CD14-positive monocyte (primary cell): Measurements from ENCODE around the gene EOGT. TPM values are rescaled to one million over a fixed set of nuclear protein-coding genes. Genes with fewer than 3 reads are reported as not detected.

Experiments
- DNase-seq, 3 donors: peaks; one replicate each; pipeline ENCODE4 v3.0.0-alpha.2; 2011 to 2022
- H2AFZ ChIP-seq: 2 replicates; pipeline ENCODE4 v1.6.0; 2012; ENCODE audit warnings: mild to moderate bottlenecking, low read depth, low read length, inconsistent platforms; ENCODE audit not compliant: insufficient read depth, poor library complexity, severe bottlenecking
- H3K27ac ChIP-seq, 2 donors: 1 replicate in 1 of 2; 2 replicates in 1 of 2; pipeline ENCODE4 v1.5.1; 2012 to 2013; ENCODE audit warnings: low read length in 2 of 2, control low read depth in 1 of 2, inconsistent platforms in 1 of 2, low read depth in 1 of 2, mild to moderate bottlenecking in 1 of 2
- H3K27me3 ChIP-seq, 2 donors: one replicate each; pipeline versions ENCODE4 v1.6.0 to v1.6.1; 2011 to 2013; ENCODE audit warnings: low read length in 2 of 2; ENCODE audit not compliant: control insufficient read depth in 2 of 2, insufficient read depth in 2 of 2
- H3K36me3 ChIP-seq, 2 donors: replicated peaks in 1 of 2; 1 replicate in 1 of 2; 2 replicates in 1 of 2; pipeline versions ENCODE4 v1.5.1 to v1.6.1; 2012 to 2013; ENCODE audit warnings: low read length in 2 of 2, control low read depth in 1 of 2, inconsistent platforms in 1 of 2, mild to moderate bottlenecking in 1 of 2; ENCODE audit not compliant: insufficient read depth in 2 of 2, control insufficient read depth in 1 of 2
- H3K4me1 ChIP-seq, 2 donors: 1 replicate in 1 of 2; 2 replicates in 1 of 2; pipeline versions ENCODE4 v1.5.1 to v1.6.1; 2012 to 2013; ENCODE audit warnings: low read length in 2 of 2, control low read depth in 1 of 2, inconsistent platforms in 1 of 2, mild to moderate bottlenecking in 1 of 2, moderate library complexity in 1 of 2; ENCODE audit not compliant: insufficient read depth in 2 of 2, control insufficient read depth in 1 of 2
- H3K4me2 ChIP-seq: replicated peaks from 2 replicates; pipeline ENCODE3; 2012; ENCODE audit warnings: low read length, moderate library complexity, mild to moderate bottlenecking; ENCODE audit not compliant: poor library complexity, severe bottlenecking; ENCODE audit errors: extremely low read depth
- H3K4me3 ChIP-seq, 3 experiments: fragments of 200-600 bp in 1 of 3; sonication (generic) in 1 of 3; replicated peaks in 1 of 3; 1 replicate in 2 of 3; 2 replicates in 1 of 3; pipeline ENCODE4 v1.5.1; 2011 to 2013; ENCODE audit warnings: low read length in 3 of 3, mild to moderate bottlenecking in 3 of 3, control low read depth in 2 of 3, low read depth in 2 of 3, inconsistent platforms in 1 of 3, moderate library complexity in 1 of 3
- H3K79me2 ChIP-seq: 2 replicates; pipeline ENCODE4 v1.6.0; 2012; ENCODE audit warnings: mild to moderate bottlenecking, control low read depth, inconsistent platforms, low read length, moderate library complexity; ENCODE audit not compliant: insufficient read depth
- H3K9ac ChIP-seq: 2 replicates; pipeline ENCODE4 v1.6.0; 2017; ENCODE audit warnings: low read length, mild to moderate bottlenecking; ENCODE audit not compliant: insufficient read depth, poor library complexity, severe bottlenecking
- H3K9me3 ChIP-seq, 2 donors: replicated peaks in 1 of 2; 1 replicate in 1 of 2; 2 replicates in 1 of 2; pipeline versions ENCODE4 v1.5.1 to v1.6.1; 2012 to 2013; ENCODE audit warnings: low read length in 2 of 2, control low read depth in 1 of 2; ENCODE audit not compliant: control insufficient read depth in 1 of 2, insufficient read depth in 1 of 2
- H4K20me1 ChIP-seq: 2 replicates; pipeline ENCODE4 v1.6.0; 2012; ENCODE audit warnings: mild to moderate bottlenecking, low read length, control low read depth, moderate library complexity; ENCODE audit not compliant: insufficient read depth
- H3K27ac Mint-ChIP-seq, 7 donors: one replicate each; pipeline ENCODE4 v1.8.0; 2020; ENCODE audit warnings: mild to moderate bottlenecking in 7 of 7, mixed read lengths in 7 of 7, moderate library complexity in 6 of 7, inconsistent platforms in 2 of 7
- H3K27me3 Mint-ChIP-seq, 3 donors: one replicate each; pipeline ENCODE4 v1.8.0; 2021 to 2022; ENCODE audit warnings: low read depth in 3 of 3, mild to moderate bottlenecking in 3 of 3, mixed read lengths in 3 of 3, moderate library complexity in 3 of 3, inconsistent platforms in 1 of 3
- H3K36me3 Mint-ChIP-seq, 2 donors: one replicate each; pipeline ENCODE4 v1.8.0; 2020; ENCODE audit warnings: mixed read lengths in 2 of 2, inconsistent platforms in 1 of 2, mild to moderate bottlenecking in 1 of 2
- H3K4me1 Mint-ChIP-seq: one replicate; pipeline ENCODE4 v1.8.0; 2020; ENCODE audit warnings: mild to moderate bottlenecking, mixed read lengths
- H3K4me3 Mint-ChIP-seq, 2 donors: one replicate each; pipeline ENCODE4 v1.8.0; 2020; ENCODE audit warnings: mild to moderate bottlenecking in 2 of 2, mixed read lengths in 2 of 2, moderate library complexity in 1 of 2
- H3K9me3 Mint-ChIP-seq, 7 donors: one replicate each; pipeline ENCODE4 v1.8.0; 2020 to 2022; ENCODE audit warnings: mixed read lengths in 7 of 7, mild to moderate bottlenecking in 6 of 7, moderate library complexity in 6 of 7, inconsistent platforms in 2 of 7
- WGBS: methylation state at CpG from one replicate; pipeline ENCODE4 v1.1.5; 2013; ENCODE audit warnings: missing lambda C conversion rate; ENCODE audit not compliant: insufficient coverage; 5-methylcytosine and 5-hydroxymethylcytosine counted together
- intact Hi-C, 2 donors: fragments of 100-400 bp; cut with micrococcal nuclease; formaldehyde crosslinking; loops; one replicate each; pipeline versions ENCODE4 v1.15.0 to v1.15.1; 2023
- polyA plus RNA-seq, 3 donors: library from polyadenylated mRNA; depleted of rRNA in 1 of 3; unstranded in 2 of 3; stranded (reverse) in 1 of 3; fragments of 300-500 nt in 2 of 3; fragments of >200 nt in 1 of 3; fragmentation: Illumina TruSeq in 2 of 3; gene quantifications; 1 replicate in 2 of 3; 2 replicates in 1 of 3; pipeline ENCODE4 v1.2.3, GENCODE V29; 2012 to 2021
- TF ChIP-seq, protein P1 (sequence below): fragments of 200-600 bp; IDR thresholded peaks from one replicate; pipeline ENCODE4 v1.8.0; 2022; ENCODE audit warnings: antibody characterized with exemption, mild to moderate bottlenecking

The EOGT gene
- polyA plus RNA-seq, 3 donors = 3.7 to 8.1 (median 5.0) TPM

GRCh38 chr3:68964694-68965093, 48.8 kb downstream of the EOGT start:
- no peaks in the 10 kb centered on the region for H3K4me1 Mint-ChIP-seq
- no peaks in the 10 kb centered on the region for H3K9me3 Mint-ChIP-seq
- H3K36me3 Mint-ChIP-seq = no peaks in the 10 kb centered on the region
- Histone ChIP-seq H3K4me1 (no peaks in the 10 kb centered on the region), H3K9ac (no peak overlapping the region), H3K36me3 (no peaks in the 10 kb centered on the region), H3K4me3 (no peak overlapping the region), H2AFZ (no peak overlapping the region), H3K27me3 (peaks cover 8 to 24% of the 10 kb centered on the region in 2 donors), H3K27ac (no peak overlapping the region), H3K4me2 (no peak overlapping the region), H4K20me1 (no peaks in the 10 kb centered on the region), H3K9me3 (no peaks in the 10 kb centered on the region), H3K79me2 (no peaks in the 10 kb centered on the region)
- H3K27me3 Mint-ChIP-seq = peaks cover 10 to 28% (median 13%) of the 10 kb centered on the region in 3 donors
- H3K4me3 Mint-ChIP-seq = no peak overlapping the region
- intact Hi-C loops = no loop called here
- TF ChIP-seq, protein P1, sequence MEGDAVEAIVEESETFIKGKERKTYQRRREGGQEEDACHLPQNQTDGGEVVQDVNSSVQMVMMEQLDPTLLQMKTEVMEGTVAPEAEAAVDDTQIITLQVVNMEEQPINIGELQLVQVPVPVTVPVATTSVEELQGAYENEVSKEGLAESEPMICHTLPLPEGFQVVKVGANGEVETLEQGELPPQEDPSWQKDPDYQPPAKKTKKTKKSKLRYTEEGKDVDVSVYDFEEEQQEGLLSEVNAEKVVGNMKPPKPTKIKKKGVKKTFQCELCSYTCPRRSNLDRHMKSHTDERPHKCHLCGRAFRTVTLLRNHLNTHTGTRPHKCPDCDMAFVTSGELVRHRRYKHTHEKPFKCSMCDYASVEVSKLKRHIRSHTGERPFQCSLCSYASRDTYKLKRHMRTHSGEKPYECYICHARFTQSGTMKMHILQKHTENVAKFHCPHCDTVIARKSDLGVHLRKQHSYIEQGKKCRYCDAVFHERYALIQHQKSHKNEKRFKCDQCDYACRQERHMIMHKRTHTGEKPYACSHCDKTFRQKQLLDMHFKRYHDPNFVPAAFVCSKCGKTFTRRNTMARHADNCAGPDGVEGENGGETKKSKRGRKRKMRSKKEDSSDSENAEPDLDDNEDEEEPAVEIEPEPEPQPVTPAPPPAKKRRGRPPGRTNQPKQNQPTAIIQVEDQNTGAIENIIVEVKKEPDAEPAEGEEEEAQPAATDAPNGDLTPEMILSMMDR = no peak
- WGBS = no CpG with 5 or more reads among the region's 2 CpGs
- no peak for DNase-seq
- H3K27ac Mint-ChIP-seq = no peak overlapping the region

GRCh38 chr3:68963891-68964290, 49.6 kb downstream of the EOGT start:
- Histone ChIP-seq H3K36me3 (no peaks in the 10 kb centered on the region), H3K4me2 (no peak overlapping the region), H4K20me1 (no peaks in the 10 kb centered on the region), H3K9me3 (no peaks in the 10 kb centered on the region), H3K4me3 (no peak overlapping the region), H3K27me3 (peaks cover 8 to 24% of the 10 kb centered on the region in 2 donors), H3K27ac (no peak overlapping the region), H3K79me2 (no peaks in the 10 kb centered on the region), H3K4me1 (no peaks in the 10 kb centered on the region), H2AFZ (no peak overlapping the region), H3K9ac (no peak overlapping the region)
- intact Hi-C loops = no loop called here
- TF ChIP-seq, protein P1 = no peak
- Mint-ChIP-seq H3K4me3 (no peak overlapping the region), H3K27me3 (peaks cover 13 to 28% (median 14%) of the 10 kb centered on the region in 3 donors), H3K36me3 (no peaks in the 10 kb centered on the region), H3K27ac (no peak overlapping the region), H3K4me1 (no peaks in the 10 kb centered on the region), H3K9me3 (no peaks in the 10 kb centered on the region)
- WGBS = no CpG with 5 or more reads among the region's 5 CpGs
- DNase-seq = no peak
